Measurements from ENCODE around the gene STRBP. TPM values are rescaled to one million over a fixed set of nuclear protein-coding genes. Genes with fewer than 3 reads are reported as not detected.

Gene STRBP
- total and polyA plus RNA-seq, 8 donors, result 16.5 to 40.4 (median 36.8) TPM

- DNase-seq, result no peak
- H3K36me3 ChIP-seq, result peaks cover 0 to 10% of the 10 kb centered on the region in 2 donors
- no peak for ATAC-seq
- no peaks in the 10 kb centered on the region for H3K27me3 ChIP-seq
- TF ChIP-seq, protein P1, sequence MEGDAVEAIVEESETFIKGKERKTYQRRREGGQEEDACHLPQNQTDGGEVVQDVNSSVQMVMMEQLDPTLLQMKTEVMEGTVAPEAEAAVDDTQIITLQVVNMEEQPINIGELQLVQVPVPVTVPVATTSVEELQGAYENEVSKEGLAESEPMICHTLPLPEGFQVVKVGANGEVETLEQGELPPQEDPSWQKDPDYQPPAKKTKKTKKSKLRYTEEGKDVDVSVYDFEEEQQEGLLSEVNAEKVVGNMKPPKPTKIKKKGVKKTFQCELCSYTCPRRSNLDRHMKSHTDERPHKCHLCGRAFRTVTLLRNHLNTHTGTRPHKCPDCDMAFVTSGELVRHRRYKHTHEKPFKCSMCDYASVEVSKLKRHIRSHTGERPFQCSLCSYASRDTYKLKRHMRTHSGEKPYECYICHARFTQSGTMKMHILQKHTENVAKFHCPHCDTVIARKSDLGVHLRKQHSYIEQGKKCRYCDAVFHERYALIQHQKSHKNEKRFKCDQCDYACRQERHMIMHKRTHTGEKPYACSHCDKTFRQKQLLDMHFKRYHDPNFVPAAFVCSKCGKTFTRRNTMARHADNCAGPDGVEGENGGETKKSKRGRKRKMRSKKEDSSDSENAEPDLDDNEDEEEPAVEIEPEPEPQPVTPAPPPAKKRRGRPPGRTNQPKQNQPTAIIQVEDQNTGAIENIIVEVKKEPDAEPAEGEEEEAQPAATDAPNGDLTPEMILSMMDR (IDR thresholded peaks at IDR 0.05), result no peak
- H3K27ac ChIP-seq, result no peak overlapping the region
- intact Hi-C loops (cut with DNase I), result no loop called here
- H3K4me3 ChIP-seq, result no peak overlapping the region
- H3K9me3 ChIP-seq, result no peaks in the 10 kb centered on the region
- no peaks in the 10 kb centered on the region for H3K4me1 ChIP-seq
Observed at GRCh38 chr9:123131993-123132392, 136.4 kb downstream of the STRBP start.

GRCh38 chr9:123131258-123131657 is 137.1 kb downstream of the STRBP start:
- intact Hi-C loops (cut with DNase I), result no loop called here
- TF ChIP-seq, protein P1 (IDR thresholded peaks at IDR 0.05), result no peak
- no peaks in the 10 kb centered on the region for H3K9me3 ChIP-seq
- H3K36me3 ChIP-seq, result peaks cover 0 to 10% of the 10 kb centered on the region in 2 donors
- ATAC-seq (peak; percentile 25), DNase-seq (no peak)
- no peak overlapping the region for H3K4me3 ChIP-seq
- H3K27ac ChIP-seq, result no peak overlapping the region
- no peaks in the 10 kb centered on the region for H3K27me3 ChIP-seq
- H3K4me1 ChIP-seq, result no peaks in the 10 kb centered on the region

- DNase-seq, result no peak
- no peak overlapping the region for H3K27ac ChIP-seq
- ATAC-seq, result no peak
- TF ChIP-seq, protein P1 (IDR thresholded peaks at IDR 0.05), result no peak
- intact Hi-C loops (cut with DNase I), result no loop called here
- no peaks in the 10 kb centered on the region for H3K4me1 ChIP-seq
- H3K27me3 ChIP-seq, result no peaks in the 10 kb centered on the region
- no peak overlapping the region for H3K4me3 ChIP-seq
- no peaks in the 10 kb centered on the region for H3K9me3 ChIP-seq
- H3K36me3 ChIP-seq, result peaks cover 0 to 6% of the 10 kb centered on the region in 2 donors
Observed at GRCh38 chr9:123129423-123129822, 139.0 kb downstream of the STRBP start.

- Histone ChIP-seq H3K9me3 (no peaks in the 10 kb centered on the region), H3K4me1 (no peaks in the 10 kb centered on the region), H3K36me3 (peaks cover 0 to 6% of the 10 kb centered on the region in 2 donors), H3K27me3 (no peaks in the 10 kb centered on the region), H3K4me3 (no peak overlapping the region), H3K27ac (no peak overlapping the region)
- ATAC-seq, result peak; percentile 79
- TF ChIP-seq, protein P1 (IDR thresholded peaks at IDR 0.05), result no peak
- intact Hi-C loops (cut with DNase I), result no loop called here
- no peak for DNase-seq
Observed at GRCh38 chr9:123128591-123128990, 139.8 kb downstream of the STRBP start.

GRCh38 chr9:123127512-123128075 is 140.8 kb downstream of the STRBP start:
- DNase-seq (no peak), ATAC-seq (peak; percentile 76)
- intact Hi-C loops (cut with DNase I), result no loop called here

More at GRCh38 chr9:123127512-123128075, 140.8 kb downstream of the STRBP start:
- Histone ChIP-seq H3K9me3 (no peaks in the 10 kb centered on the region), H3K4me1 (no peaks in the 10 kb centered on the region), H3K4me3 (no peak overlapping the region), H3K27ac (peak overlapping the region in 1 of 2 donors; percentile 39), H3K36me3 (peaks cover 0 to 6% of the 10 kb centered on the region in 2 donors), H3K27me3 (no peaks in the 10 kb centered on the region)
- TF ChIP-seq, protein P1 (IDR thresholded peaks at IDR 0.05), result no peak
